Measurements from ENCODE around the gene PTGDS.

The PTGDS gene

DNA sequence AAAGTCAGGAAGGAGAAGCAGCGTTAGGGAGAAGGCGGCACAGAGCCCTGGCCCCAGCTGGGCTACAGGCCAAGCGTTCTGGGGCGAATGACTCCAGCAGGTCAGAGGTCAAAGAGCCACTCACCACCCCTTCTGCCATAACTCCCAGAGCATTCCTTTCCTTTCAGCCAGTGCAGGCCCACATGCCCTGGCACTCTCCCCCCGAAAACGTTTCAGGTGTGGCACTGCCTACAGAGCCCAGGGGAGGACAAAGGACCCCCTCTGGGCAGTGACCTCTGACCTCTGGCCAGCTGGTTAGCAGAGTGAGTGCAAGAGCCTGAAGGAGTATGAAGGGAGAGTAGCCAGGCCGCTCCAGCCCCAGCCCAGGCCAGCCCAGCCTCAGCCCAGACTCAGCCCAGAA lies 45.9 kb downstream of the PTGDS start:
- no peak for DNase-seq (ENCODE audit: low read depth)

DNA sequence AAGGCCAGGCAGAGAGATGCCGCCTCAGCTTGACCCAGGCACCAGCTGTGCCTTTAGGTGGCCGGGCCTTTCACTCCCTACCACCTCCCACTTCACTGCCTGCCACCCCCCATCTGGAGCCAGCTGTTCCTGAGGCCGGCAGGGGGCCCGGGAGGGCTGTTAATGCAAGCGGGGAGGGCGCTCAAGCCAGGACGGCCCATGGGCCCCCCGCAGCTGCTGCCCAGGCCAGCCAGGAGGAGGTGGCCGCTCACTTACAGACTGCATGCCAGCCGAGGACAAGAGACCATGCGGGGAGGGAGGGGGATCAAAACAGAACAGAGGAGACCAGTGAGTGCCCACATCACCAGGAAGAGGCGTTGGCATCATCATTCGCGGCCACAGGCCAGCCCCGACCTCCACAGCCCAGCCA lies 46.3 kb downstream of the PTGDS start:
- DNase-seq (ENCODE audit: low read depth) = no peak

DNA sequence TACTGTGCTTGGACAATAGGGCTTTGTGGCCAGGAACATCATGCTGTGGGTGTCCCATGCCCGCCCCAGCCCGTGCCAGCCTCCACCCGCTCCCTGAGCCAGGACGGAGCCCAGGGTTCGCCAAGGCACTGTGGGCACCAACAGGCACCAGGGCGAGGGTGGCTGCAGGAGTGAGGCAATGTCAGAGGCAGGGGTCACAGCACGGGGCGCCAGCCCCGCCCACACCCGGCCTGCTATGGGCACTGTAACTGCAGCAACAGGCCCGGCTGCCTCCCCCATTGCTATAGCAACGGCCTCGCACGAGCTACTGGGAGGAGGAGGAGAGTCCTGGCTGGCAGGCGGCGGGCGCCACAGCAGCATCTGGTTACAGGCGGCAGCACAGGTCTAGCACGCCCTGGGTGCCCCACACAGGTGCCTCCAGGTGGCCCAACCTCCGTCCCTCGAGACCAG lies 48.2 kb downstream of the PTGDS start:
- DNase-seq (ENCODE audit: low read depth) = no peak

DNA sequence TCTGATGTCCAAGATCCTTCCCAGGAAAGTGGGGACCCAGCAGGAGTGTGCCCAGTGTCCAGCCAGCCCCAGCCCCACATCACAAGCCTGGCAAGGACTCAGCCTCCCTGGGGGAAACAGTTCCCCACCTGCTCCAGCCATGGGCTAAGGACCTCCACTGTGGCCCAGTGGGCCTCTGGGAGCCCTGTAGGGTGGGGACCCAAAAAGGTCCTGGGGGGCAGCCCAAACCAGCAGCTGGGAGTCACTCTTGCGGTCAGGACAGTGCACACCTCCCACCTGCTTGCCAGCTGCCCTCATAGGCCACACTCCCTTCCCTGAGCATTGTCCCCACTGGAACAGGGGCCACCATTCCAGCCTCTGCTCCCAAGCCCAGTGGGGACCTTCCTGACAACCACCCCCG lies 49.1 kb downstream of the PTGDS start:
- no peak for DNase-seq (ENCODE audit: low read depth)

DNA sequence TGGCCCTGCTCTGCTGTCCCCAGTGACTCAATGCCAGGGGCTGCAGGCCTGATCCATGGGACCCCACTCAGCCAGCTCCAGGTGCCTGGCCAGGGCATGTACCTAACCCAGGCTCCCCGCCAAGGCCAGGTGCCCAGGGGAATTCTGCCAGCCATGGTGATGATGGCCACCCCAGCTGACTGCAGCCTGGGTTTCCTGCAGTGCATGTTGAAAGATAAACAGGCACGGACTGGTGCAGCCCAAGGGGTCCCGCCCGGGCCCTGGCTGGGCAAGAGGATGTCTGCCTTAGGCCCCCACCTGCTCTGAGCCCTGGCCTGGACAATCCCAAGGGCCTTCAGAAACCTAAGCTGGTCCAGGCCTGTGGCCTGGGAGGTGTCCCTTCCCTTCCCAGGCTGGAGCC lies 49.5 kb downstream of the PTGDS start:
- no peak for DNase-seq (ENCODE audit: low read depth)

DNA sequence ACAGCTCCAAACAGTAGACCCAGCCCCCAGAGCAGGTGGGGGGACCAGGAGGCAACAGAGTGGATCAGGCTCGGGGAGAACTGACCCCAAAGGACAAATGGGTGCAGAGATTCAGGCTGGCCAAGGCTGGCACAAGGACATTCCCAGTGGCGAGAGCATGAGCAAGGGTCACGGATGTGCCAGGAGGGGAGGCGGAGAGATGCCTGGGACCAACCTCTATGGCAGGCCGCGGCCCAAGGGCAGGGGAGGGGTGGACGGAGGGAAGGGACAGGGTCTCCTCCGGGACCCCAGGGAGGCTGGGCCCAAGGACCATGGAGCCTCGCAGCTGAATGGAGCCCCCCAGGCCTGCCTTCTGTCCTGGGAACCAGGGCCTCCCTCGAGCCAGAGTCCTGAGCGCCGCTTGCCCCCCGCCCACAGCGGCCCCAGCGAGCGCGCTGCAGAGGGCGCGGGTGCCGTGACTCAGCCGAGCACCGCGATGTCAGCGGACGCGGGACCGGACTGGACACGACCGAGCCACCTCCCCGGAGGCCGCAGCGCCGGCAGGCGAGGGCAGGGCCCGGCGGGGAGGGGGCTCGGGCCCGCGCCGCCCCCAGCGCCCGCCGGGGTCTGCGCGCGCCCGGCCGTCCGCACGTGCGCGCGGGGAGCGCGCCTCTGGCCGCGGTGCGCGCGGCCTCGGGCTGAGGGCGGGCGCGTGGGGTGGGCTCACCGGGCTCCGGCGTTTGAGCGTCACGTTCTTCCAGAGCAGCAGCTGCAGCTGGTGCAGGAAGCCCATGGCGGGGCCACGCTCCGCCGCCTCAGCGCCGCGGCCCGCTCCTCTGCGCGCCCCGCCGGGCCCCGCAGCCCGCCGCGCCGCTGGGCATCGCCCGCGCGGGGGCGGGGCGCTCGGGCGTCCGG lies 50.3 kb downstream of the PTGDS start, which contains the start of gene ABCA2:
TSS of gene ABCA2 (minus strand) at position 869 of the 894 bp plus-strand sequence. CDS start at position 772, 97 bp downstream.
- DNase-seq (ENCODE audit: low read depth) = no peak

DNA sequence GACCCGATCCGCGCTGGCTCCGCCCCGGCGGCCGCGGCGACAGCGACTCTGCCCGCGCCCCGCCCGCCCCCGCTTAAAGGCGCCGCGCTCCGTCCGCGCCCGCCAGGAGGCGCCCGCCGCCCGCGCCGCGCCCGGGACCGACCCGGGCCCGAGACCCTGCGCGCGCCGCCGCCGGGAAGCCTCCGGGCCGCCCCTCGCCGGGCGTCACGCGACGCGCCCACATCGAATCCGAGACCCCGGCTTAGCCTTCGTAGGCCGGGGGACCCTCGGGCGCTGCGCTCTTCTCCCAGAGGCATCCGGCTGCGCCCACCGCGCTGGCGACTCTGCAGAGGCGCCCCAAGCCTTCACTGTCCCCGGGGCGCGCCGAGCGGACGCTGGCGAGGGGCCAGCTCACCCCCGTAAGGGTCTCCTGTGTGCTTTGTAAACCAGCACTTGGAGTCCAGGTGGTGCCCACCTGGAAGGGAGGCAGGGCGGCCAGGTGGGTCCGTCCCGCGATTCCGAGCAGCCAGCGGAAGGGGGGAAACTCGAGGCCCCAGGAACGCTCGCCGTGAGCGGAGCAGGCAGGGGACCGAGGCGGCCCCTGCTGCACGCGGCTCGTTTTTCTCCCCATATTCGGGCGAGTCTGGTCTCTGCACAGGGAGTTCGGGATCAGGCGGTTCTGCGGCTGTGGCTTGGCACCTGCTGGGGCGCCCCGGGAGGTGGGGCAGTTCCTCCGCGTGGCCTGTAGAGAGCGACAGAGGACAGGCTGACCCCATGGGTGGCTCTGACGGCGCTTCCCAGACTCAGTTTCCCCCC lies 51.2 kb downstream of the PTGDS start:
- DNase-seq (ENCODE audit: low read depth) = peak; percentile 58

DNA sequence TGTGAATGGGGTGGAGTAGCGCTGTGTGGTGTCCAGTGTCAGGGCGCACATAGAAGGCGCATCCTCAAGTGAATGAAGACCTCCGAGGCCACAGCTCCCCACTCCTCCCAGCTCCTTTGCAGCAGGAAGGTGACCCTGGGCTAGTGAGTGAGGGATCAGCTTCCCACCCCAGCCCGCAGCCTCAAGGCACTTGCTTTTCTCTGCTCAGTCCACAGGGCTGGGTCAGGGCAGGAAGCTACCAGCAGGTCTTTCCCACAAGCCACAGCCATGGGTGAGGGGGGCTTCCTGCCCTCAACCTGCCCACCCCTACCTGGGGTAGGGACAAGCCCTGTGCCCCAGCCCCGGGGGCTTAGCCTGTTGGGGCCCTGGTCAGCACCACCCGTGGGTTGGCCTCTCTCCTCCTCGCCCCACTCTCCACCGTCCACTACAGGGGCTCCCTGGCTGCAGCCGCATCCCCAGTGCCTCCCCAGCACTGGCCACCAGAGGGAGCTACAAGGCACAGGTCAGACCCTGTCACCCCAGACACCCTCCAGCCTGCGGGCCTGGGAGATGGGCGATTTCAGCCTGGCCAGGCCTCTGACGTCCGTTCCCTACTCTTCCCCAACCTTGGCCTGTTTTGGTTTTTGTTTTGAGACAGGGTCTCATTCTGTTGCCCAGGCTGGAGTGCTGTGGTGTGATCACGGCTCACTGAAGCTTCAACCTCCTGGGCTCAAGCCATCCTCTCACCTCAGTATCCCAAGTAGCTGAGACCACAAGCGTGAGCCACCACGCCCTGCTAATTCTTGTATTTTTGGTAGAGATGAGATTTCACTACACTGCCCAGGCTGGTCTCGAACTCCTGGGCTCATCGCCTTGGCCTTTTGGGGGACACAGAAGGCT lies 52.0 kb downstream of the PTGDS start:
- DNase-seq (ENCODE audit: low read depth) = no peak

DNA sequence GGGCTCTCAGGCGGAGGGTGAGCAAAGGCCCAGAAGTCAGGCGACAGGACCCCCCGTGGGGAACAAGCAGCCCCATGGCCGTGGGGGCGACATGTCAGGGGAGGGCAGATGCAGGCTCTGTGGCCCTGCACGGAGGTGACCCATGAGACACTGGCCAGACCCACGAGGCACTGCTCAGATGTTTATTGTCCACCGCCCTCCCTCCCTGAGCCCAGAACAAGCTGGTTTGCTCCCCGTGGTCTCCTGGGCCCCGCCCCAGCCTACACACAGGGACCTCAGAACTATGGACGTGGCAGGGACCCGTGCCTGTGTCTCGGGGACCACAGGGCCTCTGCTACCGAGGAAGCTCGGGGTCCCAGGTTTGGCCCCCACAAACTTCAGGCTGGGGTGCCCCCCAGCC lies 52.7 kb downstream of the PTGDS start:
- DNase-seq (ENCODE audit: low read depth) = no peak

DNA sequence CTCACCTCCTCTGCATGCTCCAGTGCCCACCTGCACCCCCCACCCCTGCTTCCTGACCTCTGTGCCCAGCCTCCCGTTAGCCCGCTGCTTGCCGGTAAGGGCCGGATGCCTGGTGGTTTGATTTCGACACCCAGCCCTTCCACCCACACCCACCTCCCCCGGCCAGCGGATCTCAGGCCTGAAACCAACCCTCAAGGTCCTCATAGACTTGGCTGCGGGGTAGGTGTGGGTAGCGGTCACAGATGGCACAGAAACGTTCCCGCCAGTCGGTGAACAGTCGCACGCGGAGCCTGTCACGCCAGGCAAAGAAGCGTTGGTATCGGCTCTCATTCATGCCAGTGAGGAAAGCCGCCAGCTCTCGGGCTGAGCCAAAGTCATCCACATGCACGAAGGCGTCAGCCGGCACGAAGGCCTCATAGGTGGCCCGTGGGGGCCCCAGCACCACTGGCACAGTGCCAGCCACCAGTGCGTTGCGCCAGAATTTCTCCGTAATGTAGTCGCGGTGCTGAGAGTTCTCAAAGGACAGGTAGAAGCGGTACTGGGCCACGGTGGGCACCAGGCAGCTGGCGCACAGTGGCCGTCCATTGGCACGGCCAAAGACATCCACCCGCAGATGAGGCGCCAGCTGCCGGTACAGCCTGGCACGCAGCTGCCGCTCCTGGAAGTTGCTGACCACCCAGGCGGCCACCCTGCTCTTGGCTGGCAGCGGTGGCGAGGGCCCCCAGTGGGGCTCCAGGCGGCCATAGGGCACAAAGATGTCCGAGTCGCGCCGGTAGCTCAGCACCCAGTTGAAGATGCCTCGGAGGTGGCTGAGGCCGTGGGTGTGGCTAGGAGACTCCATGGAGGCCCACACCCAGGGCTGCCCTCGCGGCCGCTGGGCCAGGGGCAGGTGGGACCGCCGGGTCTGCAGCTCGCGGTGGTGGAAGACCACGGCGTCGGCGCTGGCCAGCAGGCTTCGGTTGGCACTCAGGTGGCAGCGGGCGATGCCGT lies 53.5 kb downstream of the PTGDS start:
- no peak for DNase-seq (ENCODE audit: low read depth)

Data from T-helper 22 cell (primary cell).